AG04449 (cell line): ENCODE data around the gene PIGV.

Experiments
- CTCF ChIA-PET: fragments of 350-600 bp; formaldehyde crosslinking; extraction: SDS; loops from one replicate; lab custom pipeline; 2021; ENCODE audit warnings: antibody characterized with exemption; lab: Yijun Ruan, JAX
- POLR2A ChIA-PET: fragments of 400-600, 350-600 bp; formaldehyde crosslinking; extraction: SDS; loops from one replicate; lab custom pipeline; 2020; ENCODE audit warnings: antibody characterized with exemption, inconsistent platforms; lab: Yijun Ruan, JAX
- DNase-seq: peaks from one replicate; pipeline ENCODE4 v3.0.0-alpha.2; 2010; ENCODE audit warnings: low read depth, low spot score
- H3K4me3 ChIP-seq: 2 replicates; pipeline ENCODE4 v1.5.1; 2011; ENCODE audit warnings: low read depth, mild to moderate bottlenecking, control low read depth, low read length
- CTCF ChIP-seq: IDR thresholded peaks from one replicate; pipeline ENCODE4 v1.5.1; 2011; ENCODE audit warnings: mild to moderate bottlenecking, moderate library complexity, low read length, control low read depth, inconsistent platforms; ENCODE audit not compliant: insufficient read depth; ENCODE audit errors: missing control alignments

Gene PIGV

GRCh38 chr1:26828411-26828991 is 40.8 kb downstream of the PIGV start:
- TF ChIP-seq CTCF = no peak
- peak overlapping the region; percentile 12; the same call in 1 of the 2 replicates for H3K4me3 ChIP-seq
- ChIA-PET CTCF (interaction anchor here (0.6 to 2.3 kb wide), 2 partner anchors 60 to 225 kb away, joined by 3 to 15 read pairs; no protein-coding TSS in a partner anchor), POLR2A (no interaction called here)
- no peak for DNase-seq

GRCh38 chr1:26829184-26829911 is 41.6 kb downstream of the PIGV start:
- POLR2A ChIA-PET = no interaction called here
- DNase-seq = no peak
- no peak for TF ChIP-seq CTCF
- no peak overlapping the region for H3K4me3 ChIP-seq
- CTCF ChIA-PET = interaction anchor here (1.3 to 2.3 kb wide), 3 partner anchors 21 to 227 kb away, joined by 3 to 15 read pairs (median 10); no protein-coding TSS in a partner anchor

GRCh38 chr1:26831059-26831458 is 43.3 kb downstream of the PIGV start:
- POLR2A ChIA-PET = no interaction called here
- TF ChIP-seq CTCF = no peak
- DNase-seq = no peak
- CTCF ChIA-PET = interaction anchor here (0.7 to 1.9 kb wide), 13 partner anchors 15 to 232 kb away, joined by 3 to 10 read pairs (median 3); no protein-coding TSS in a partner anchor
- H3K4me3 ChIP-seq = no peak overlapping the region

- DNase-seq = no peak
- ChIA-PET POLR2A (no interaction called here), CTCF (interaction anchor here (0.8 to 1.9 kb wide), 8 partner anchors 21 to 229 kb away, joined by 3 to 10 read pairs (median 4); no protein-coding TSS in a partner anchor)
- TF ChIP-seq CTCF = no peak
- H3K4me3 ChIP-seq = no peak overlapping the region
Observed at GRCh38 chr1:26831546-26832248, 43.9 kb downstream of the PIGV start.

GRCh38 chr1:26832249-26832960 is 44.7 kb downstream of the PIGV start:
- no peak for TF ChIP-seq CTCF
- CTCF ChIA-PET = interaction anchor here (1.0 to 1.6 kb wide), 4 partner anchors 22 to 234 kb away, joined by 3 to 7 read pairs (median 4); no protein-coding TSS in a partner anchor
- POLR2A ChIA-PET = no interaction called here
- H3K4me3 ChIP-seq = no peak overlapping the region
- DNase-seq = no peak
